Measurements from ENCODE around the gene EIF2S2. TPM values are rescaled to one million over a fixed set of nuclear protein-coding genes. Genes with fewer than 3 reads are reported as not detected.

EIF2S2 gene, protein sequence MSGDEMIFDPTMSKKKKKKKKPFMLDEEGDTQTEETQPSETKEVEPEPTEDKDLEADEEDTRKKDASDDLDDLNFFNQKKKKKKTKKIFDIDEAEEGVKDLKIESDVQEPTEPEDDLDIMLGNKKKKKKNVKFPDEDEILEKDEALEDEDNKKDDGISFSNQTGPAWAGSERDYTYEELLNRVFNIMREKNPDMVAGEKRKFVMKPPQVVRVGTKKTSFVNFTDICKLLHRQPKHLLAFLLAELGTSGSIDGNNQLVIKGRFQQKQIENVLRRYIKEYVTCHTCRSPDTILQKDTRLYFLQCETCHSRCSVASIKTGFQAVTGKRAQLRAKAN
- total RNA-seq (2022; extraction: Qiagen RNA extraction): 90.4 to 107 TPM (median 97.9 TPM) in 5 replicates

GRCh38 chr20:34111702-34112599, at the start of gene EIF2S2:
EIF2S2 (minus strand) TSS chr20:34112243; CDS start chr20:34112110, 133 bp downstream.

Other genes starting within 250 kb of the EIF2S2 start
- 133 to 156 TPM (median 151 TPM) in 5 replicates for gene RALY, start 118.3 kb downstream of the EIF2S2 start, total RNA-seq (2022; extraction: Qiagen RNA extraction)
- gene ASIP, start 129.2 kb upstream of the EIF2S2 start, total RNA-seq (2022; extraction: Qiagen RNA extraction): not detected in 5 replicates
- 307 to 346 TPM (median 321 TPM) in 5 replicates for gene AHCY, start 191.1 kb upstream of the EIF2S2 start, total RNA-seq (2022; extraction: Qiagen RNA extraction)

All from A549 treated with Hydrocortisone at 1 μM for 4 hours (cell line).